DND-41 (cell line): Measurements from ENCODE around the gene IQGAP2.

Experiments used
- ATAC-seq: fragments of 200-7000 bp; cut with Tn5 transposase; 3 replicates; pipeline ENCODE4 v1.9.1; 2021; ENCODE audit warnings: low read depth; ENCODE audit not compliant: insufficient read depth
- DNase-seq: peaks from one replicate; pipeline ENCODE4 v3.0.0-alpha.2; 2020
- H2AFZ ChIP-seq: 2 replicates; pipeline ENCODE4 v1.6.0; 2012; ENCODE audit warnings: low read depth, low read length
- H3K27ac ChIP-seq: 2 replicates; pipeline ENCODE4 v1.5.1; 2012; ENCODE audit warnings: low read length, inconsistent platforms
- H3K27me3 ChIP-seq: fragments of 200-600 bp; sonication (generic); 2 replicates; pipeline ENCODE4 v1.6.0; 2012; ENCODE audit warnings: low read length, mild to moderate bottlenecking, inconsistent platforms; ENCODE audit not compliant: insufficient read depth, poor library complexity
- H3K36me3 ChIP-seq: 2 replicates; pipeline ENCODE4 v1.5.1; 2012; ENCODE audit warnings: low read length, inconsistent platforms; ENCODE audit not compliant: insufficient read depth
- H3K4me1 ChIP-seq: 2 replicates; pipeline ENCODE4 v1.5.1; 2012; ENCODE audit warnings: mild to moderate bottlenecking, low read length; ENCODE audit not compliant: insufficient read depth
- H3K4me2 ChIP-seq: 2 replicates; pipeline ENCODE4 v1.6.0; 2012; ENCODE audit warnings: mild to moderate bottlenecking, moderate library complexity, low read length, inconsistent platforms; ENCODE audit not compliant: insufficient read depth
- H3K4me3 ChIP-seq, 2 experiments: fragments of 200-600 bp in 1 of 2; shearing (Covaris generic) in 1 of 2; 2 replicates each; pipeline ENCODE4 v1.5.1; 2012 to 2016; ENCODE audit warnings: inconsistent platforms in 2 of 2, low read length in 2 of 2, mild to moderate bottlenecking in 2 of 2, low read depth in 1 of 2, moderate library complexity in 1 of 2
- H3K79me2 ChIP-seq: 2 replicates; pipeline ENCODE4 v1.6.0; 2012; ENCODE audit warnings: low read length, inconsistent platforms; ENCODE audit not compliant: insufficient read depth
- H3K9ac ChIP-seq: 2 replicates; pipeline ENCODE4 v1.6.0; 2012; ENCODE audit warnings: low read depth, mild to moderate bottlenecking, inconsistent platforms, low read length, moderate library complexity
- H3K9me3 ChIP-seq: 2 replicates; pipeline ENCODE4 v1.5.1; 2012; ENCODE audit warnings: low read length, moderate library complexity, mild to moderate bottlenecking, inconsistent platforms; ENCODE audit not compliant: insufficient read depth, severe bottlenecking
- H4K20me1 ChIP-seq: 2 replicates; pipeline ENCODE4 v1.6.0; 2012; ENCODE audit warnings: low read length; ENCODE audit not compliant: insufficient read depth
- EZH2 ChIP-seq: IDR thresholded peaks from 3 replicates; pipeline ENCODE4 v1.6.1; 2012; ENCODE audit warnings: borderline replicate concordance, low read depth, mild to moderate bottlenecking, moderate library complexity, low read length, inconsistent platforms; ENCODE audit not compliant: severe bottlenecking
- TF ChIP-seq, protein P1 (sequence below): IDR thresholded peaks from 2 replicates; pipeline ENCODE4 v1.5.1; 2012; ENCODE audit warnings: borderline replicate concordance, low read length, moderate library complexity, mild to moderate bottlenecking; ENCODE audit not compliant: poor library complexity, severe bottlenecking; ENCODE audit errors: extremely low read depth

The IQGAP2 gene

DNA sequence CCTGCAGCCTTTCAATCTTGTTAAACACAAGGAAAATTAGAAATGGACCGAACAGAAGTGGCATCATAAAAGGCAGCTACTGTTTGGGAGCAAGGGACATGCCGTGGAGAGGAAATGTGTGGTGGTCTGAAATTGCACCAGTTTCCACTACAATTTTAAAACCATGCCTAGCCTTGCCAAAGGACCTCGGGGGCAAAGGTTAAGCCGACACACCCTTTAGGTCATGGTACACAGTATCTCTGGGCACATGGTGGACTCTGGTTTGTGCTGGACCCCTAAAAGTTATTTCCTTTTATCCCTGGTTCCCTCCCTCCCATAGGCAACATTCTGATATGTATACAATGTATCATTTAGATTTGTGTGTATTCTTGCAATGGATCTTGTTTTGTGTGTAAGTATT lies 142.1 kb downstream of the IQGAP2 start:
- Histone ChIP-seq H3K27ac (no peak overlapping the region), H3K4me3 (no peak overlapping the region), H3K4me1 (peaks cover 2% of the 10 kb centered on the region; the same call in 1 of the 2 replicates), H3K27me3 (no peaks in the 10 kb centered on the region), H4K20me1 (no peaks in the 10 kb centered on the region), H3K9me3 (no peaks in the 10 kb centered on the region), H3K36me3 (no peaks in the 10 kb centered on the region), H3K4me2 (no peak overlapping the region), H3K79me2 (no peaks in the 10 kb centered on the region), H3K9ac (no peak overlapping the region), H2AFZ (no peak overlapping the region)
- no peak for ATAC-seq
- TF ChIP-seq, protein P1, sequence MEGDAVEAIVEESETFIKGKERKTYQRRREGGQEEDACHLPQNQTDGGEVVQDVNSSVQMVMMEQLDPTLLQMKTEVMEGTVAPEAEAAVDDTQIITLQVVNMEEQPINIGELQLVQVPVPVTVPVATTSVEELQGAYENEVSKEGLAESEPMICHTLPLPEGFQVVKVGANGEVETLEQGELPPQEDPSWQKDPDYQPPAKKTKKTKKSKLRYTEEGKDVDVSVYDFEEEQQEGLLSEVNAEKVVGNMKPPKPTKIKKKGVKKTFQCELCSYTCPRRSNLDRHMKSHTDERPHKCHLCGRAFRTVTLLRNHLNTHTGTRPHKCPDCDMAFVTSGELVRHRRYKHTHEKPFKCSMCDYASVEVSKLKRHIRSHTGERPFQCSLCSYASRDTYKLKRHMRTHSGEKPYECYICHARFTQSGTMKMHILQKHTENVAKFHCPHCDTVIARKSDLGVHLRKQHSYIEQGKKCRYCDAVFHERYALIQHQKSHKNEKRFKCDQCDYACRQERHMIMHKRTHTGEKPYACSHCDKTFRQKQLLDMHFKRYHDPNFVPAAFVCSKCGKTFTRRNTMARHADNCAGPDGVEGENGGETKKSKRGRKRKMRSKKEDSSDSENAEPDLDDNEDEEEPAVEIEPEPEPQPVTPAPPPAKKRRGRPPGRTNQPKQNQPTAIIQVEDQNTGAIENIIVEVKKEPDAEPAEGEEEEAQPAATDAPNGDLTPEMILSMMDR, result no peak
- no peak for TF ChIP-seq EZH2
- DNase-seq, result no peak

DNA sequence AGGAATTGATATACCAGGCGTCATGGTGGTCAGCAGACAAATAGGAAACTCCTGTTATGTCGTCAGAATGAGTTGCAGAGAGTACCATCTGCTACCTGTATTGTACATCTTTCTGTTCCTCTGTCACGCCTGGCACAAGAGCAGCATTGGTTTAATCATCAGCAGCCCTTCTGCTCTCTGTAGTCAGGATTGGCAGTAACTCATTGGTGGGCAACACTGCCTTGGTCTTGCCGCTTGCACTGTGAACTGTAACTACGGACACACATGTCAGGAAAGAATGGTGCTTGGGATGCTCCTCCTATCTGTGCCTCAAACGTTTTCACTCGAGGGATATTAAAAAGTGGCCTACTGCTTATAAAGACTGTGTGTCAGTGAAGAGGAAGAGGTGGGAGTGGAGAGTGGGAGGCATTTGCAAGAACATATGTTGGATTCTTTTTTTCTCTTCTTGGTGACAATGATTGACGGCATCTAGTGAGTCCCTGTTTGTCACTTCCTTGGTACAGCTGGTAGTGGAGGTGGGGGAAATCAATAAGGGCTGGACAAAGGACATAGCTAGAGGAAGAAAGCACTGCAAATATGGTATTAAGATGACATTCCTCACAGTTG lies 143.5 kb downstream of the IQGAP2 start:
- Histone ChIP-seq H3K27me3 (no peaks in the 10 kb centered on the region), H4K20me1 (no peaks in the 10 kb centered on the region), H3K4me2 (no peak overlapping the region), H3K4me1 (peaks cover 2% of the 10 kb centered on the region; the same call in 1 of the 2 replicates), H2AFZ (no peak overlapping the region), H3K9ac (no peak overlapping the region), H3K36me3 (no peaks in the 10 kb centered on the region), H3K79me2 (no peaks in the 10 kb centered on the region), H3K27ac (no peak overlapping the region), H3K4me3 (no peak overlapping the region), H3K9me3 (no peaks in the 10 kb centered on the region)
- ATAC-seq (no peak), DNase-seq (no peak)
- TF ChIP-seq, protein P1, result no peak

- Histone ChIP-seq H3K36me3 (no peaks in the 10 kb centered on the region), H2AFZ (no peak overlapping the region), H3K27me3 (no peaks in the 10 kb centered on the region), H3K4me2 (peak overlapping the region; percentile 36; the same call in 1 of the 2 replicates), H4K20me1 (no peaks in the 10 kb centered on the region), H3K4me1 (peaks cover 2% of the 10 kb centered on the region; the same call in 1 of the 2 replicates), H3K27ac (no peak overlapping the region), H3K79me2 (no peaks in the 10 kb centered on the region), H3K4me3 (peak overlapping the region in 1 of 2 experiments; percentile 12; a peak in 1 of 4 replicates), H3K9ac (no peak overlapping the region), H3K9me3 (no peaks in the 10 kb centered on the region)
- DNase-seq (no peak), ATAC-seq (peak; percentile 70)
- no peak for TF ChIP-seq EZH2
- TF ChIP-seq, protein P1, result no peak
These were observed 144.3 kb downstream of the IQGAP2 start for GRCh38 chr5:76547242-76547890.
